ENCODE measurements around the gene KRTAP20-1.

Gene KRTAP20-1

GRCh38 chr21:30646904-30647414, 30.7 kb downstream of the KRTAP20-1 start:
- no peak for DNase-seq (ENCODE audit: low spot score)

- no peak for DNase-seq (ENCODE audit: low spot score)
Observed at GRCh38 chr21:30652891-30653290, 36.7 kb downstream of the KRTAP20-1 start.
